HG02588 (cell line): ENCODE data around the gene PRKCB.

Experiments
- ATAC-seq: cut with Tn5 transposase; IDR thresholded peaks from one replicate; pipeline ENCODE4 v1.9.1; 2021; ENCODE audit warnings: mild to moderate bottlenecking, moderate library complexity; ENCODE audit not compliant: unreplicated experiment

PRKCB gene

GRCh38 chr16:23836078-23836403 lies 258 bp downstream of the PRKCB start:
- peak; percentile 33 for ATAC-seq

DNA sequence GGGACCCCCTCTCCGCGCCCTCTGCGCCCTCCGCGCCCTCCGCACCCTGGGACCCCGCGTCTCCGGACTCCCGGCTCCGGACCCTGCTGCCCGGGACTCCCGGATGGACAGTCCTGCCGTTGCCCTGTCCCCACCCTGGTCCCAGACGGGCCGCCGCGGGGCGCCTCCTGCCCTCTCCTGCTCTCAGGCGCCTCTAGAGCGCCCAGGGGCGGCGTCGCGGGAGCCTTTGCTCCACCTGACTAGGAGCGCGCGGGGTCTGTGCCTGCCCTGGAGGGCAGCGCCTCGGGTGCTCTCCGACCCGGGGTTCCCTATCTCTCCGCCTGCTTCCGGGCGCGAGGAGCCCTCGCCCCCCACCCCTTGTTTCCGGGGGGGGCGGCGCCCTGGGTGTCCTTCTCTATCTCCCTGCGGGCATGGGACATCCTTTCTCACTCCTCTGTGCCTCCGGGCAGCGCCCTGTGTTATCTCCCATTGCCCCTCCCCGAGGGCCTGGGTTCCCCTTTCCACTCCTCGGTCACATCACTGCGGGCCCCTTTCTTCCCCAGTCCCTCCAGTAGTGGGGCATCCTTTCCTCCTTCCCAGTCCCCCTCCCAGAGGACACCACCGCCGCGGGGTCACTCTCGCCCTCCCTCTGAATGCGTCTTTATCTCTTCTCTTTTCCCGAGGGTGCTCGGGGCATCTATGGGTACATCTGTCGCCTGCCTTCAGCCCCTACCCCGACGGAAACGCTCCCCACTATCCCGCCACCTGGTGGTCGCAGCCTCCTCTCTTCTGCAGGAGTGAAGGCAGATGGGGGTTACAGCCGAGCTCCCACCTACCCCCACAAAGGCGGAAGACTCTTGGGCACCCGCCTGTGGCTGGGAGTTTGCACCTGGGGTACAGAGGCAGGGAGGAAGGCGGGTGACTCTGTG lies 875 bp downstream of the PRKCB start:
- no peak for ATAC-seq

DNA sequence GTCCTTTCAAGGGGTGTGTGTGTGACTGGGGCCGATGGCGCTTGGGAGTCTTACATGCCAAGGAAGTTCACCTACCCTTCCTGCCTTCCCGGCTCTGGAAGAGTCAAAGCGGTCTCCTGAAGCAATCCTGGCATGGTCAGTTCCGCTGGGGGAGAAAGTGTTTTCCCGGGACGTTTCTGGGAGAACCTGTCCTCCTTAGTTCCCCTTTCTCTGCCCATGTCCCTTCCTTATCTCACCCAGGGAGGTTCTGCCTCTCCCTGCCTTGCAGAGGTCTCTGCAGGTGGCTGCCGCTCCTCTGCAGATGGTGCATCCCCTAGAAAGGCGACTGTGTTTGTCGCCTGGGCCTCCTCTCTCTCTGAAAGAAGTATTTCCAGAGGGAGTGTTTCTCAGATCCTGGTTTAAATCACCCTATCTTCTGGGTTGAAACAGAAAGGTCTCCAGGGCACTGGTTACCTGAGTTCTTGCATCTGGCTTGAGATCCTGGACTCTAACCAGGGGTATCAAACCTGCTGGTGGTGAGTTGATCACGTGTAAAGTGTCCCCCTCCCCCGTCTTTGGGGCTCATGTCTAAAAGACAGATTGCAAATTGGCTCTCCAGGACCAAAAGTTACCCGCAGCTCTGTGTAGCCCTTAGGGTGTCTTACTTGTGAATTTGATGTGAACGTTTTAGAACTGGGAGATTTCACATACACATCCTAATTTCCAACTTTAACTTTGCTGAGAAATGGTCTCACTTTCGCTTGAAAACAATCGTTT lies 1.9 kb downstream of the PRKCB start:
- no peak for ATAC-seq

GRCh38 chr16:23838485-23839142 lies 2.8 kb downstream of the PRKCB start:
- ATAC-seq, result no peak

DNA sequence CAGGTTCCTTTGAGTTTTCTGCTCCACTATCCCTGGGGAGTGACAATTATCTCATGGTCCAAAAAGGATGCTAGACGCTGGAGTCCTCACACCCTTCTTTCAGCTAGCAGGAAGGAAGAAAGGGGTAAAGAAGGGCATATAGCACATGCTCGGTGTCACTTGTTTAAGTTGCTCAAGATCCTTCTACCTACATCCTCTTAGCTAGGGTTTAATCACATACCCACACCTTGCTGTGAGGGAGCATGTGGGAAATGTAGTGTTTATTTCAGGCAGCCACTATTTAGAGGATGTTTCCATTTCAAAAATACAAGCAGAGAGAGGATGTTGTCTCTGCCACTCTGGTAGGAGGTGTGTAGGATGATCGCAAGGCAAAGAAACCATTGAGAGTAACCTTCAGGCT lies 4.5 kb downstream of the PRKCB start:
- no peak for ATAC-seq

GRCh38 chr16:23842137-23842600 lies 6.4 kb downstream of the PRKCB start:
- peak; percentile 66 for ATAC-seq

DNA sequence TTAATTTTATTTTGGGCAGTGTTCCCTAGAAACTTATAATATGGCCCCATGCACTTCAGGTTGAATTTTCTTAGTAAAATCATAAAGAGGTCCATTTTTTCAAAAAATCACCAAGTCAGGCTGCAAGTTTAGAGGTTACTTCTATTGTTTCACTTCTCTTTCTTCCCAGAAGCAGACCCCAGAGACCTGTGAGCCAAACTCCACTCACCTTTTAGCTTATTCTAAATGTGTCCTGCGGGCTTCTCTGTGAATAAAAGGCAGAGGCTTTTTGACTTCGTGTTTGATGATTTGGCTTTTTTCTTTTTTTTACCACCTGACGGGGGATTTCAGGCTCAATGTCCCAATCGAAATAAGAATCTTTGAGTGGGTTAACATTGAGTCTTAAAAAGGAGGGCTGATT lies 7.4 kb downstream of the PRKCB start:
- ATAC-seq, result peak; percentile 47

GRCh38 chr16:23847251-23847650 lies 11.5 kb downstream of the PRKCB start:
- ATAC-seq, result no peak

DNA sequence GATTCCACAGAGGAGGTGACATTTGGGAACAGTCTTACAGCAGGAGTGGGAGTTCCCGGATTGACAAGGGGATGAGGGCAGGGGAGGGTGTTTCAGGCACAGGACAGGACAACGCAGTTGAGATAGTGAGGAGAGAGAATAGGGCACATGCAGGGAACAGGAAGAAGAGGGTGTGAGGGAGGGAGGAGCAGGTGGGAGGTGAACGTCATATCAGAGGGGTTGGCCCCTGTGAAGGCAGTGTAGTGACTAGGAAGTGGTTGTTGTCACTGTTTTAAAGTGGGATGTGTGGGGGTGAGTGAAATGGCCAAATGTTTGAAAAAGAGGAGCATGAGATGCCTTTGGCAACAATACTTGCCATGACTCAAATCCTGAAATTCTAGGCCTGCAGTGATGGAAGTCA lies 12.2 kb downstream of the PRKCB start:
- ATAC-seq, result no peak

DNA sequence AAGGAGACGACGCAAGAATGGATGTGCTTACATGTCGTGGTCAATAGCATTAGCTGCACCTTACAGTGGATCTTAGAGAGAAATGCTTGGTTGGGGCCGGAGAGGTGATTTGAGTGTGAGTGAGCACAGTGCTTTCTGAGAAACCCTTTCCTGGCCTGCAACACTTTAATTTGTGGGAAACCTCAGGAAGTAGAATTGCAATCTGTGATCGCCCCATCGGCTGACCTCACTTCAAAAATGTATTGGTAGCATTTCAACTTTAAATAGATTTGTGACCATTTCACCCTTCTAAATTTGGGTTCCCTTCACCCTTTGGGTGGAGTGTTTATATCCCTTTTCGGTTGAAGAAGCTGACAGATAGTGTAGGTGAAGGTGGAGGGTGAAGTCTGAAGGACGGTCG lies 13.2 kb downstream of the PRKCB start:
- no peak for ATAC-seq

DNA sequence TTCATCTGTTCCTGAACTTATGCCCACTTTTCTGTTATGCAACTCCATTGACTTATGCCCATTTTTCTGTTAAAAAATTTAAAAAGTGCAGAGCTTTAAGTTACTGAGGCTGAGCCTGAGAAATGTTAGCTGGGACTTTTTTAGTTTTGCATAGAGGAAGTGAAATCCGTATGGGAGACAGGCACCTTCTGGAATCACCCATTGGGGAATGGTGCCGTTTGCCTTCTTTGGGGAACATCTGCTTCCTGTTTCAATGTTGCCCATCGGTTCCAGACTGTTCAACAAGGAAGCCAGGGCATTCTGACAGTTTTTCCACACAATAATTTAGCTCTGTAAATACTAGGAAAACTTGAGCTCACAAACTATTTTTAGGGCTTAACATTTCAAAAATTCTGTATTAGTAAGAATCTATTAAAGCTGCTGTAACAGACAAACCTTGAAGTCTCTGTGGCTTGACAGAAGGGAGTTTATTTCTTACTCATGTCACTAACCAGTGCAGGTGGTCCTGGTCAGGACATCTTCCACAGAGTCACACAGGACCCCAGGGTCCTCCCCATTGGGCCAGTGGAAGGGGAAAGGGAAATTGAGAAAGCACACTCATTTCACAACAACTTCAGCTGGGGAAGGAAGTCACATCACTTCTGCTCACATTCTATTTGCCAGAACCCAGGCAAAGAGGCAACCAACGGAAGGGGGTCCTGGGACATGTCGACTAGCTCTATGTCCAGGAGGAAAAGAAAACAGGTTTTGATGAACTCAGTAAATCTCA lies 17.2 kb downstream of the PRKCB start:
- ATAC-seq, result no peak

GRCh38 chr16:23855010-23855409 lies 19.2 kb downstream of the PRKCB start:
- no peak for ATAC-seq

DNA sequence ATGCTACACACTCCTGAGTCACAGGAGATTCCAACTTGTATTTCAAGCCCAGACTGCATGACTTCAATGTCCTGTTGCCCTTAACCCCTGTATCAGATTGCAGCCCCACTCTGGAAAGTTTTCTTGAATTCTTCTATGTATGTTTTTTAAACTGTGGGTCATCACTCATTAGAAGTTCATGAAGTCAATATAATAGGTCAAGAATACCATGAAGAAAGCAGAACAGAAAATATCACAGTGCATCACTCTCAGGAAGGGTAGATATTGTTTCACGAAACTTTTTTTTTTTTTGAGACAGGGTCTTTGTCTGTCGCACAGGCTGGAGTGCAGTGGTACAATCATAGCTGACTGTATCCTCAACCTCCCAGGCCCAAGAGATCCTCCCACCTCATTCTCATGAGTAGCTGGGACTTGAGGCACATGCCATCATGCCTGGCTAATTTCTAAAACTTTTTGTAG lies 20.5 kb downstream of the PRKCB start:
- ATAC-seq, result no peak

DNA sequence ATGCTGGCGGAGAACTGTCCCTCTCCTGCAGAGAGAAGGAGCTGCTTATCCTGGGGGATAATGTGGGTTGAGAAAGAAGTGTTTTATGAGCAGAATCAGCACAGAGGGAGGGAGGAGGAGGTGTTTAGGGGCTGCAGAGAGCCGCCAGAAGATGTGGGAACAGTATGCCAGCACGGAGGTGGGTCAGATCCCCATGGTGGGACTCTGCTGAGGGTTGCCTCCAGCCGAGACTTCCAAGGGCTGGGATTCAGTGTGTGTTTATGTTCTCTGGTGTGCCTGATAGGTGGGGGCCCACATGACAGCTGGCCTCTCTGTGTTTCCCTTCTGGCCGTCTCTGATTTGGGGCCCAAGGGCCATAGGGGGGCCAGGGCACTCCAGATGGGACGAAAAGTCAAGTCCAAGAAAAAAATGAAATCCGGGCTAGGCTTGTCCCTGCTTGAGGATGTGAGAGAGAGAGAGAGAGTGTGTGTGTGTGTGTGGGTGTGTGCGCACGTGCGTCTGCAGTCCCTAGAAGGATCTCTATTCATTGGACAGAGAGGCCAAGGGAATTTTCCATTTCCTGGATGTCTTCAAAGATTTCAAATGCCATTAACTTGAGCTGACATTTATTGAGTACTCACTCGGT lies 21.6 kb downstream of the PRKCB start:
- no peak for ATAC-seq

GRCh38 chr16:23857881-23858269 lies 22.1 kb downstream of the PRKCB start:
- no peak for ATAC-seq

GRCh38 chr16:23858542-23858941 lies 22.8 kb downstream of the PRKCB start:
- ATAC-seq, result no peak

- ATAC-seq, result no peak
Observed at GRCh38 chr16:23859713-23860269, 24.0 kb downstream of the PRKCB start.

DNA sequence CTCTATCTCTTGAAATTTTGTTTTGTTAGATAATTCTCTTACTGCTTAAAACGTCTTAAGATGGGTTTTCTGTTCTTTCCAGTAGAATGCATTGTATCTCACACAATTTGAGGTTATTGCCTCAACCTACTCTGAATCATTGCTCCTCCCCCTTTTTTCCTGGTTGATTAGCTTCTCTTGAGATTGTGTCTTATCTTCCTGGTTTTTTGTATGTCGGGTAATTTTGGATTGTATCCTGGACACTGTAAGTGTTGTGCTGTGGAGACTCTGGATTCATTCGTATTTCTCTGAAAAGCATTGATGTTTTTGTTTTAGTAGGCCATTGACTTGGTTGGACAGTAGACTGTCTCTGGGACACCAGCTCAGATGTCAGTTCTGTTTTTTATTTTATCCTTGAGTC lies 26.1 kb downstream of the PRKCB start:
- no peak for ATAC-seq

GRCh38 chr16:23862556-23862955 lies 26.8 kb downstream of the PRKCB start:
- ATAC-seq, result no peak
